ENCODE data around the gene CLNK.
"Not testable (repeated sequence)": the region's sequence is repeated elsewhere in the genome, so short reads cannot be mapped to it uniquely, and the experiment has no call there.

CLNK gene

GRCh38 chr4:10656420-10656819 is 28.1 kb downstream of the CLNK start:
- DNase-seq, result no peak

GRCh38 chr4:10655968-10656367 is 28.6 kb downstream of the CLNK start:
- DNase-seq, result no peak

- DNase-seq, result no peak
Measured at GRCh38 chr4:10648479-10648878, 36.1 kb downstream of the CLNK start.

- no peak for DNase-seq
Measured at GRCh38 chr4:10647846-10648245, 36.7 kb downstream of the CLNK start.

GRCh38 chr4:10643600-10644425 is 40.8 kb downstream of the CLNK start:
- no peak for DNase-seq

GRCh38 chr4:10640561-10641201 is 43.9 kb downstream of the CLNK start:
- DNase-seq, result no peak

GRCh38 chr4:10639664-10640063 is 44.9 kb downstream of the CLNK start:
- DNase-seq, result no peak

GRCh38 chr4:10639100-10639499 is 45.5 kb downstream of the CLNK start:
- no peak for DNase-seq

- no peak for DNase-seq
Measured at GRCh38 chr4:10635091-10635490, 49.5 kb downstream of the CLNK start.

GRCh38 chr4:10629394-10629793 is 55.2 kb downstream of the CLNK start:
- DNase-seq, result no peak

- DNase-seq, result no peak
Measured at GRCh38 chr4:10625131-10625530, 59.4 kb downstream of the CLNK start.

- DNase-seq, result no peak
Measured at GRCh38 chr4:10623862-10624261, 60.7 kb downstream of the CLNK start.

- DNase-seq, result no peak
Measured at GRCh38 chr4:10623241-10623640, 61.3 kb downstream of the CLNK start.

- no peak for DNase-seq
Measured at GRCh38 chr4:10622728-10623127, 61.8 kb downstream of the CLNK start.

GRCh38 chr4:10620935-10621488 is 63.6 kb downstream of the CLNK start:
- DNase-seq, result no peak

GRCh38 chr4:10619855-10620254 is 64.7 kb downstream of the CLNK start:
- no peak for DNase-seq

GRCh38 chr4:10619220-10619619 is 65.3 kb downstream of the CLNK start:
- no peak for DNase-seq

GRCh38 chr4:10614926-10615325 is 69.6 kb downstream of the CLNK start:
- DNase-seq, result not testable (repeated sequence)

GRCh38 chr4:10613926-10614478 is 70.6 kb downstream of the CLNK start:
- DNase-seq, result no peak

- DNase-seq, result no peak
Measured at GRCh38 chr4:10612476-10612875, 72.1 kb downstream of the CLNK start.

- DNase-seq, result no peak
Measured at GRCh38 chr4:10611673-10612072, 72.9 kb downstream of the CLNK start.

GRCh38 chr4:10608501-10609219 is 75.9 kb downstream of the CLNK start:
- DNase-seq, result no peak

GRCh38 chr4:10607206-10607605 is 77.4 kb downstream of the CLNK start:
- DNase-seq, result no peak
